Activated CD4-positive, CD25-positive, alpha-beta regulatory T cell treated with anti-CD3 and anti-CD28 coated beads, Interleukin-2, amount 50 U/mL, for 24 hours (primary cell): ENCODE data around the gene CDC42EP1.
A peak's percentile ranks its signal among the peaks of the same experiment; 100 is the strongest.
"Not testable (repeated sequence)": the region's sequence is repeated elsewhere in the genome, so short reads cannot be mapped to it uniquely, and the experiment has no call there.

Experiments
- ATAC-seq, 2 donors: fragments of 150-1000 bp; cut with Tn5 transposase; one replicate each; pipeline ENCODE4 v1.10.0; 2021; ENCODE audit warnings: mild to moderate bottlenecking in 1 of 2, moderate library complexity in 1 of 2

Gene CDC42EP1

DNA sequence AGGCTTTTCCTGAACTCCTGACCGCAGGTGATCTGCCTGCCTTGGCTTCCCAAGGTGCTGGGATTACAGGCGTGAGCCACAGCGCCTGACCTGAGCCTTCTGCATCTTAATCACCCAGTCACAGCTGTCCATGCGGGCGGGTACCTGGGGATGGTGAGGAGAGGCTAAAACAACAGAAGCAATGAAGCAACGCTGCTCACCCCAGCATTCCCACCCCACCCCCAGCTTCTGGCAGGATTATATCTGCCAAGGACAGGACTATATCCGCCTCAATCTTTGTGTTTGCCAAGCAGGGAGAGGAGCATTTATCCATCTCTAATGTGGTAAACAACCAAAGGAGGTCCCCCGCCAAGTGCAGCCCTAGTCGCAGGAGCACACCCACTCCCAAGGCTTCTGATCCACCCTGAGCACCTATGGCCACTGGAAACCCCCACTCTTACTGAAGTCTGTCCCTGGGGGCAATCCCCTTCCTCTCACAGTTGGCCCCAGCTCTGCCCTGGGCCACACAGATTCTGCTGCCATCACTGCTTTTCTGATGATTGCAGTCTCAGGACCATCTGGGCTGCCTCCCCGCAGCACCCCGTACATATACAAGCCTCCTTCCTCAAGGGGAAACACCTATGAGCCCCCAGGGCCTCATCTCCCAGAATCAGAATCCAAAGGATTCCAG lies 28.4 kb downstream of the CDC42EP1 start:
- no peak for ATAC-seq

DNA sequence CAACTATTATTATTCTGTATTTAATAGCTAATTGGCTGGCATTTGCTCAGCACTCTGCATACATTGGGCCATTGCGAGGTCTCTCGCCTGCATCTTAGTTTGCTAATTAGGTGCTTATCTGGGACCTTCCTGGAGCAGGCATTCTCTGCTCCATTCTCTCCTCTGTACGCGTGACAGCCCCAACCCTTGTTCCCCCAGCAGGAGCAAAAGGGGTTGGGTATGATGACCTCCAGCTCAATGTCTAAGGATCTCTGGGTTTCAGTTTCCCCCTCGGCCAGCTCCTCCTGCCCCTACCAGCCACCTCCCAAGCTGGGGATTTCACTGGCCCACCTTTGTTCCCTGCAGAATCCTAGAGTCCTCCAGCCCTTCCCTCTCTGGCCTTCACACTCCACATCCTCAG lies 29.4 kb downstream of the CDC42EP1 start:
- no peak for ATAC-seq

DNA sequence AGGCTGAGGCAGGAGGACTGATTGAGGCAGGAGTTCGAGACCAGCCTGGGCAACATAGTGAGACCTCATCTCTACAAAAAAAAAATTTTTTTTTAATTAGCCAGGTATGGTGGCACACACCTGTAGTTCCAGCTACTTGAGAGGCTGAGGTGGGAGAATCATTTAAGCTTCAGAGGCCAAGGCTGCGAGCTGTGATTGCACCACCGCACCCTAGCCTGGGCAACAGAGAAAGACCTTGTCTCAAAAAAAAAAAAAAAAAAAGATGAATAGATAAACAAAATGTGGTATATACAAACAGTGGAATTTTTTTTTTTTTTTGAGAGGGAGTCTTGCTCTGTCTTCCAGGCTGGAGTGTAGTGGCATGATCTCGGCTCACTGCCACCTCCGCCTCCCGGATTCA lies 30.8 kb downstream of the CDC42EP1 start:
- not testable (repeated sequence) for ATAC-seq

DNA sequence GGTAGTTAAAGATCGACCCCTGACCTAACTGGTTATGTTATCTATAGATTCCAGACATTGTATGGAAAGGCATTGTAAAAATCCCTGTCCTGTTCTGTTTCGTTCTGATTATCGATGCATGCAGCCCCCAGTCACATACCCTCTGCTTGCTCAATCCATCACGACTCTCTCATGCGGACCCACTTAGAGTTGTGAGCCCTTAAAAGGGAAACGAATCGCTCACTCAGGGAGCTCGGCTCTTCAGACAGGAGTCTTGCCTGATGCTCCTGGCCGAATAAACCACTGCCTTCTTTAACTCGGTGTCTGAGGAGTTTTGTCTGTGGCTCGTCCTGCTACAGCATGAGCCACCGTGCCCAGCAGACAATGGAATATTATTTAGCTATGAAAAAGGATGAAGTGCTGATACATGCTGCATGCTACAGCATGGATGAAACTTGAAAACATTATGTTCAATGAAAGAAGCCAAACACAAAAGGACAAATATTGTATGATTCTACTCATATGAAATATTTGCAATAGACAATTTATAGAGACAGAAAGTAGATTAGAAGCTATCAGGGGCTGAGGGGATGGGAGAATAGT lies 31.6 kb downstream of the CDC42EP1 start:
- ATAC-seq, result no peak

DNA sequence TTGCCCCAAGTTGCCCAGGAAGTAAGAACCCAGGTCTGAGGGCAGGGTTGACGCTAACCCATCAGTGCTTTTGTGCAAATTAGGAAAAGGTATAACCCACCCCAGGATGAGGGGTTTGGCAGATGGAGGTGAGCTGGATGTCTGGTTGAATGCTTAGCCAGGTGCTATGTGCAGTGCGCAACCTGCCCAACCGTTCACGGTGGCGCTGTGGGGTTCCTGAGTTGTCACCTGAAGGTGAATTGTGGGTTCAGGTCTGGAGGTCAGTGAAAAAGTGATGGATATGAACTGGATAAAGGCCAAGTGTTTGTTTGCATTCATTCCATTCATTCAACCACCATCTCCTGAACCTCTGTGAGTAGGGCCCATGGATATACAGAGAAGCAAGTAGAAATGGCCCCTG lies 34.0 kb downstream of the CDC42EP1 start:
- no peak for ATAC-seq

DNA sequence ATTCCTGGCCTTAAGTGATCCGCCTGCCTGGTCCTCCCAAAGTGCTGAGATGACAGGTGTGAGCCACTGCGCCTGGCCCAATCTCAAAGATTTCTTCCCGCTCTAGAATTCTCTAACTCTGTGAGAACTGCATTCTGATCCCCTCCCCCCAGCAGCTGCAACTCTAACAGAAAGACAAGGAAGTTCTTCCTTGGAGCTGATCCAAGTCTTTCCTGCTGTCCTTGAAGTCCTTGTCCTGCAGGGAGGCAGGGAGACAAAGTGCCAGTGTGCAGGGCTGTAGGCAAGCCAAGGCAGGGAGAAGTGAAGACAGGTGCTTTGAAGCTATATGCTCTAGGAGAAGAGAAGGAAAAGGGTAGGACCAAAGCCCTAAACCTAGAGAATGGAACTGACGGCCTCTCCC lies 38.9 kb downstream of the CDC42EP1 start:
- ATAC-seq, result no peak

DNA sequence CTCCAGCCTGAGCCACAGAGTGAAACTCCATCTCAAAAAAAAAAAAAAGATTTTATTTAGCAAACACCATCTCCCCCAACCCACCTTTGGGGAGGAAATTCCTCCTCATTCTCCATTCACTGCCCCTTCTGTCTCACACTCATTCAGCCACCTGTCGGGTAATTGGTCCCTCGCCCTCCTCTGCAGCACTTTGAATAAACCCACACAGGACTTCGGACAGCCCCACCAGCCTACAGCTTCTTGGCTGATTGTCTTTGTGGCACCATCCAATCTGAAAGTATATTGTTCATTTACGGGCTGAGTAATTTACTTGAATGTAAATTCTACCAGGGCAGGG lies 40.9 kb downstream of the CDC42EP1 start:
- no peak for ATAC-seq

DNA sequence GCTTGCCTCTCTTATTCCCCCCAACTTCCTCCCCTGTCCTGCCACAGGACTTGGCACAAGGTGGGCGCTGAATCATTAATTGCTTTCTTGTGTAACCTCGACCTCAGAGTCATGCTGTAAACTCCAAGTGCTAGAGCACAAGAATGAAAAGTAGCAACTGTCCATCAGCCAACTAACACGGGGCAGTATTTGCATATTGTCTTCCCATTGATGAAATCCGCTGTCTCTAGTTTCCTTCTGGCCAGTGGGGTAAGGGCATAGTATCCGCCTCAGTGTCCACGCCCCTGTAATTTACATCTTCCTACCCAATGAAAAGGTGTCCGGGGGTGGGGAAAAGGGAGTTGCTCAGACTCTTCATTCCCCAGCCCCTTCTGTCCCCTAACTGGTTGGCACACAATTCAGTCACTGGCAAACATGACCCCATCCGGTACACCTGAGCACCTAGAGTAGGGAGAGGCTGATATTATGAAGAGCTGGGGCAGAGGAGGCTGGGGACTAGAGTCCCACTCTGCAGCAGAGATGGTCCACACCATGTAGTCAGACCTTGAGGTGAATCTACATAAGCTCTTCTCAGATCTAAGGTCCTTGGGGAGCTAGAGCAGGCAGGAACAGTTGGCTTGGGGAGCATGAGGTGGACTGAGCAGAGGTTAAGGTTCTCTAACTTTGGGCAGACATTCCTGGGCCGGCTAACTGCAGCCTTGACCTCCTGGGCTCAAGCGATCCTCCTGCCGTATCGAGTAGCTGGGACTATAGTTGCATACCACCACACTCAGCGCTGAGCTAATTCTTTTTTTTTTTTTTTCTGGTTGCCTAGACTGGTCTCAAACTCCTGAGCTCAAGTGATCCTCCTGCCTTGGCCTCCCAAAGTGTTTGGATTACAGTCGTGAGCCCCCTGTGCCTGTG lies 41.5 kb downstream of the CDC42EP1 start:
- ATAC-seq, result peak in 1 of 2 donors; percentile 17

DNA sequence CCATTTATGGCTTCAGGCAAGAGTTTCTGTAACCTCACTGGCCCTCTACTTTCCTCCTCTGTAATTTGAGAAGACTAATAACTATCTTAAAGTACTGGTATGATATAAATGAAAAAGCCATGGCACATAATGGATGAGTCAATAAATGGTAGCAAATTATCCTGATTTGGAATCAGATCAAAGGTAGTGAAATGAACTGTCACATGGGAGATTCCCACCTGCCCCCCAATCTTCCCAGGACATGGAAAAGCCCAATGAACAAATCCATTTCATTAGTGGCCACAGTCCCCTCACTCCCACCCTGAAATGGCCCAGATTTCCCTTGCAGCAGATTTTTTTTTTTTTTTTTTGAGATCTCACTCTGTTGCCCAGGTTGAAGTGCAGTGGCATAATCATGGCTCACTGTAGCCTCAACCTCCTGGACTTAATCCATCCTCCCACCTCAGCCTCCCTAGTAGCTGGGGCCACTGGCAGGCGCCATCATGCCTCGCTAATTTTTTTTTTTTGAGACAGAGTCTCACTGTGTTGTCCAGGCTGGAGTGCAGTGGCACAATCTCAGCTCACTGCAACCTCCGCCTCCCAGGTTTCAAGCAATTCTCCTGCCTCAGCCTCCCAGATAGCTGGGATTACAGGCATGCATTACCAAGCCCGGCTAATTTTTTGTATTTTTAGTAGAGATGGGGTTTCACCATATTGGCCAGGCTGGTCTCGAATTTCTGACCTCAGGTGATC lies 42.4 kb downstream of the CDC42EP1 start:
- not testable (repeated sequence) for ATAC-seq

DNA sequence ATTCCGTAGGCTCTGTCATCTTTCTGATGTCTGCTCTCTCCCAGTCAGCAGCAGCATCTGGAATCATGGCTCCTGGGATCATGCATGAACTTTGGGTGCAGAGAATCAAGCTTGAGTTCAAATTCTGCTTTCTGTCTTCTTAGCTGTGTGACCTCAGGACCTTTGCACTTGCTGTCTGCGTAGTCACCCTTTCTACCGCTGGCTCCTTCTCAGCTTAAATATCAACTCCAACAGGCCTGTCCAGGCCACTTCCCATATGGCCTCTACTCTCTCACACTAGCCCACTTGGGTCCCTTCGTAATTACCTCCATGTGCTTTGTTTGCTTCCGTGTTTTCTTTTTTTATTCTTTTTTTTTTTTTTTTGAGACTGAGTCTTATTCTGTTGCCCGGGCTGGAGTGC lies 43.8 kb downstream of the CDC42EP1 start:
- no peak for ATAC-seq

DNA sequence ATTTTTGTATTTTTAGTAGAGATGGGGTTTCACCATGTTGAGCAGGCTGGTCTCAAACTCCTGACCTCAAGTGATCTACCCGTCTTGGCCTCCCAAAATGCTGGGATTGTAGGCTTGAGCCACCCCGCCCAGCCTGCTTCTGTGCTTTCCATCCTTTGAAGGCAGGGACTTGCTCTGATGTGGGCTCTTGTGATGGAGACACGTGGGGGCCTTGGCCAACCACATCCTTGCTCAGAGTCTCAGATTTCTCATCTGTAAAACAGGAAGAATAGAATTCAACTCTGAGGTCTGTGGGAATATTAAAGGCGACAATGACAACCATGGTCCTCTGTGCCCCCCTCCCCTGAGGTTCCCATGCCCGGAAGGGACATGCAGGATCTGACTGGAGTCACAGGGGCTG lies 44.6 kb downstream of the CDC42EP1 start:
- ATAC-seq, result no peak

DNA sequence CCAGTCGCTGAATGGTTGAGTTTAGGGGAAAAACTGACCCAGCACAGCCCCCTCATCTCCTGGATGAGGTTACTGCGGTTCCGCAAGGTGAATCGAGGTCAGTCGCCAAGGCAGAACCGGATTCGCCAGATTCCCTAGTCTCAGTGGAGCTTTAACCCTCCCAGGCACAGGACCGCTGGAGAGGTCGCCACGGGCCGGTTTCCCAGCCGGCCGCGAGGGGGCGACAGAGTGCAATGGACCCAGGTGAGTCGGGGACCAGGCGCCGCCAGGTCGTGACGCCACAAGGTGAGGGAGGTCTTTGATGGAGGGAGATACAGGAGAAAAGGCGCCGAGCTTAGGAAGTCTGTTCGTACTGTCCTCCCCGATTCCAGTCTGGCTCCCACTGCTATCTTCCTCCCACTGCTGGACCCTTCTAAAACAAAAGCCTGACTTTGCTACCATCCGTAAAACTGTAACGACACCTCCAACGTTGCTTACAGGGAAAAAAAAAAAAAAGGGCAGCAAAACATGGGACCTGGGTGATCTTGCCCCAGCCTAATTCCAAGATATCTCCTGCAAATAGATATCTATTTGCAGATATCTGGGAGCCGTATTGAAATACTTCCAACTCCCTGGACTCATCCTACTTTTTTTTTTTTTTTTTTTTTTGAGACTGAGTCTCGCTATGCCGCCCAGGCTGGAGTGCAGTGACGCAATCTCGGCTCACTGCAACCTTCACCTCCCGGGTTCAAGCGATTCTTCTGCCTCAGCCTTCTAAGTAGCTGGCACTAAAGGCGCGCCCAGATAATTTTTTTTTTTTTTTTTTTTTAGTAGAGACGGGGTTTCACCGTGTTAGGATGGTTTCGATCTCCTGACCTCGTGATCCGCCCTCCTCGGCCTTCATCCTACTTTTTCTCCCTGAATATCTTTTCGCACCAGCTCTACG lies 47.0 kb downstream of the CDC42EP1 start:
- peak; percentile 17 to 22 for ATAC-seq

DNA sequence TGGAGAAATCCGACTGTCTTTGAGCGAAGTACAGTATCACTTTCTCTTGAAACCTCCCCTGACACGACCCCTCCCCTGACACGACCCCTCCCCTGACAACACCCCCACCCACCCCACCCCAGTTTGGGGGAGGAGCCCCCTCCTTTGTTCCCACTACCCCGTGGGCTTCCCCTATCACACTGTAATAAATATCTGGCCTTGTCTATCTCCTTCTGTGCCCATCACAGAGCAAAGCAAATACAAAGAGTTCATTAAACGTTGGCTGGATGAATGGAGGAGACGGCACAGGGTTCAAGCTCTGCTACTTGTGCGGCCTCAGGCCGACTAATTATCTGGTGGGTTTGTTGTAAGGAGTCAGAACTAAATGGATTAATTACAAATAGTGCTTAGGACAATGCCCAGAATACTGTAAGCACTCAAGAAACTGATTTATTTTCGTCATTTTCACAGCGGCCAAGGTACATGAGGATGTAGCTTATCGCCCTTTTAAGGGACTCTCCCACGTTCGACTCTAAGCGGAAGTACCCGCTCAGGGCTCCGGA lies 47.7 kb downstream of the CDC42EP1 start:
- no peak for ATAC-seq

DNA sequence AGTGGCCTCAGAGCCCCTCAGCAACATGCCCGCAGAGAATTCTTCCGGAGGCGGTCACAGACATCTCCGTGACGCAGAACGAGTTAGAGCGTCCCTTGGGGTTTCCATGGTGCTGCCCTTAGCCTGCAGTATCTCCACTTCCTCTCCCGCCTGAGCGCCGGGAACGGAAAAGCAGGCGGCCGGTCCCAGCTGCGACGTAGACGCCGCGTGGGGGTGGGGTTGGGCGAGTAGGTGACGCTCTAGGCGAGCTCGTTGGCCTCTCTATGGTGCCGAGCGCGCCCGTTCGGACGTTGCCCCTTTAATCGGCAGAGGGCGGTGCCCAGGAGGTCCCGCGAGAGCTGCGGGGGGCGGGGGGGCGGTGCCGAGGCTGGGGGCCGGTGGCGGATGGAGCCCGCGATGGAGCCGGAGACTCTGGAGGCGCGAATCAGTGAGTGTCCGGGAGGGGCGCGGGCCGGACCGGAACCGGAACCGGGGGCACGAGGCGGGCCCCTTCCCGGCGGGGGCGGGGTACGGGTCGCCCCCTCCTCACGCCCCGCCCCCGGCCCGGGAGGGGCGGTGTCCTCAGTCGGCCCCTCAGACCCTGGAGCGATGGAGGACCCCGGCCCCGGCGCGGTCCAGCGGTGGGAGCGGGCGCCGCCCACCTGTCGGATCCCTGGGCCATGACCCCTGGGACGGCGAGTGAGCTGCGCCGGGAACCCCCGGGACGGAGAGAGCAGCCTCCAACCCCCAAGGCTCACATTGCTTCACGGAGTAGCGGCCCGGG lies 48.4 kb downstream of the CDC42EP1 start, which contains the start of gene GGA1:
GGA1 (plus strand) TSS at position 358 of the 763 bp plus-strand sequence; CDS start at position 385, 27 bp downstream.
- ATAC-seq, result peak; percentile 85 to 87

DNA sequence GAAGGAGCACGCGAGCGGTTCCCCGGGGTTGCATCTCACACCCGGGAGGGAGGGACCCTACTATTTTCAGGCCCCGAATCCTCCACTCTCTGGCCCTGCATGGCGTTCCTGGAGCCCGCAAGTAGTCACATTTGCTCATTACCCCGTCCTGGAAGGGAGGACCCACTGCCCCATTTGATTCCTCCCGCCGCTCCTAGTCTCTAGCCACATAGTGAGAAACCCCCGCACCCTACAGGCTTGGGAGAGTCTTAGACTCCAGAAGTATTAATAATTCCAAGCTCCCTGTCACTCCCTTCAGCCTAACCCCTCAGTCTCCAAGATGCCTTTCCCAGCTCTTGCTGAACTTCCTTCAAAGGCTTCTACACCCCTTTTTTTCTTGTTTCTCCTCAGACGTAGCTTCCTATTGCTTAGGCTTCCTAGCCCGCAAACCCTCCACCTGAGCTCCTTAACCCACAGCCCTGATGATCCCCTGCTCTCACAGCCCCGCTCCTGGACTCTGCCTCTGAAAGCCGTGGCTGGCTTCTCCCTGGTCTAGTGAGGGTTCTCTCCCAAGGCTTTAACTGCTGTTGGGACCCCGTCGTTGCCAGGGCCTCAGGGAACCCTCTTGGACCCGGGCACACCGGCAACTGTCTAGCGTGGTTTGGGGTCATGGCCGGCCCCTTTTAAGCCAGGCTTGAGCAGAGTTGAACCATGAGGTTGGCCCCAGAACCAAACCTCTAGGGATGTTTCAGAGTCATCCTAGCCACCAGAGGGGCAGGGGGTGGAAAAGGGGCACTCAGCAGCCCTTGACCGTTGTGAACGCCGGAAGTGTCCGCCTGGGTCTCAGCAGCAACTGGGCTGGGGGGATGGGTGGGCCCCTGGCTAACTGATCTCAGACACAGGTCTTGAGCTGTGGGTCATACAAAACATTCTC lies 49.2 kb downstream of the CDC42EP1 start:
- ATAC-seq, result no peak

DNA sequence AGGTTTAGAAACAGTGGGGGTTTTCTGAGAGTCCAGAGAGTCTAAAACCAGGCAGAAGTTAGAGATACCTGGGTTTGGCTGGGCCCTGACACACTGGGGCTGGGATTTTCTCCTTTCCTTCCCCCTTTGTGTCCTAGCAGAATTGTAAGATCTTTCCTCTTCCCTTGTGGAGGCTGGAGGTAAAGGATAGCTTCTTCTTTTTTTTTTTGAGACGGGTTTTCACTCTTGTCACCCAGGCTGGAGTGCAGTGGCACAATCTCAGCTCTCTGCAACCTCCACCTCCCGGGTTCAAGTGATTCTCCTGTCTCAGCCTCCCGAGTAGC lies 49.8 kb downstream of the CDC42EP1 start:
- not testable (repeated sequence) for ATAC-seq

DNA sequence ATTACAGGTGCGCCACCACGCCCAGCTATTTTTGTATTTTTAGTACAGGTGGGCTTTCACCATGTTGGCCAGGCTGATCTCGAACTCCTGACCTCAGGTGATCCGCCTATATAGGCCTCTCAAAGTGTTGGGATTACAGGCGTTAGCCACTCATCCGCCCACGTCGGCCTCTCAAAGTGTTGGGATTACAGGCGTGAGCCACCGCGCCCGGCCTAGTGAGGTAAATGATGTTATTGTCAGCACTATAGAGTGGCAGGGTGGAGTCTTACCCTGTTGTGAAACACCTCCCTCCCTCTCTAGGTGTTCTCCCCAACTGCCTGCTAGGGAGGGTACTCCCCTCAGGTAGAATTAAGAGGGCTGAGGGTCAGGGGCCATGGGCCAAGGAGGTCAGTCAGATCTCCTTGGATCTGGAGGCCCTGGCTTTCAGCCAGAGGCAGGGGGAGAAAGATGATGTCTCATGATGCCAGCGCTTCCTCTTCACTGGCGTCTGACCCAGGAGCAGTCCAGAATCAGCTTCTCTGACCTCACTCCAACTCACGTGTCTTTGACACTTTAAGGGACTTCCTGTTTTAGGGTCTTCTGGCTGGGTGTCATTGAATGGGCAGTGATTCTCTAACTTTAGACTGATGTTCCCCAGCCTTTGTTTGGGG lies 50.3 kb downstream of the CDC42EP1 start:
- ATAC-seq, result no peak

DNA sequence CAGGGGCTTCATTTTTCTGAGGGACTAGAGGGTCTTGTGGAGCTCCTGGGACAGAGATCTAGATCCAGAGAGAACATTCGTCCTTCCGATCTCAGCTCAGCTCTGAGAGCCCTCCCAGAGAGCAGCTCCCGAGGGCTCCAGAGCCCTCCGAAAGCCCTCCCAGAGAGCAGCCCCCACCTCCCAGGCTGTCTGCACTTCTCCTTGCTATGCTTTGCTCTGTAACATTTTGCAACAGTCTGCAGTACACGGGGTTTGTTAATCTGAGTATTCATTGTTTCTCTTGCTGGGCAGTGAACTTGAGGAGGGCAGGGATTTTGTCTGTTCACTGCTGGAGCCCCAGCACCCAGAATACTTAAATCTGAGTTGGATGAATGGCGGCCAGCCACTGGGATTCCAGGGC lies 50.9 kb downstream of the CDC42EP1 start:
- ATAC-seq, result no peak
